ENCODE measurements around the gene TAGLN. TPM values are rescaled to one million over a fixed set of nuclear protein-coding genes. Genes with fewer than 3 reads are reported as not detected.

TAGLN gene
- total and polyA plus RNA-seq, 10 donors: 117 to 1,088 (median 350) TPM

GRCh38 chr11:117183724-117184349 is 15.3 kb upstream of the TAGLN start:
- intact Hi-C loops (cut with DNase I; ENCODE audit: low total_unique reads): no loop called here
- TF ChIP-seq POLR2AphosphoS5 (IDR thresholded peaks at IDR 0.05) (no peak), POLR2A (IDR thresholded peaks at IDR 0.05) (no peak)
- TF ChIP-seq, protein P1, sequence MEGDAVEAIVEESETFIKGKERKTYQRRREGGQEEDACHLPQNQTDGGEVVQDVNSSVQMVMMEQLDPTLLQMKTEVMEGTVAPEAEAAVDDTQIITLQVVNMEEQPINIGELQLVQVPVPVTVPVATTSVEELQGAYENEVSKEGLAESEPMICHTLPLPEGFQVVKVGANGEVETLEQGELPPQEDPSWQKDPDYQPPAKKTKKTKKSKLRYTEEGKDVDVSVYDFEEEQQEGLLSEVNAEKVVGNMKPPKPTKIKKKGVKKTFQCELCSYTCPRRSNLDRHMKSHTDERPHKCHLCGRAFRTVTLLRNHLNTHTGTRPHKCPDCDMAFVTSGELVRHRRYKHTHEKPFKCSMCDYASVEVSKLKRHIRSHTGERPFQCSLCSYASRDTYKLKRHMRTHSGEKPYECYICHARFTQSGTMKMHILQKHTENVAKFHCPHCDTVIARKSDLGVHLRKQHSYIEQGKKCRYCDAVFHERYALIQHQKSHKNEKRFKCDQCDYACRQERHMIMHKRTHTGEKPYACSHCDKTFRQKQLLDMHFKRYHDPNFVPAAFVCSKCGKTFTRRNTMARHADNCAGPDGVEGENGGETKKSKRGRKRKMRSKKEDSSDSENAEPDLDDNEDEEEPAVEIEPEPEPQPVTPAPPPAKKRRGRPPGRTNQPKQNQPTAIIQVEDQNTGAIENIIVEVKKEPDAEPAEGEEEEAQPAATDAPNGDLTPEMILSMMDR (IDR thresholded peaks at IDR 0.05 in 8 of 11, conservative IDR thresholded peaks at IDR 0.05 in 3 of 11): no peak
- no peak overlapping the region for H3K4me3 ChIP-seq
- H3K27ac ChIP-seq: no peak overlapping the region
- peaks cover 19 to 78% (median 46%) of the 10 kb centered on the region in 6 donors for H3K4me1 ChIP-seq
- no peaks in the 10 kb centered on the region for H3K9me3 ChIP-seq
- H3K27me3 ChIP-seq (replicated peaks in 1 of 7): no peaks in the 10 kb centered on the region
- WGBS, 5 donors: 93 to 96% (median 93%) methylated on average over 10 to 11 of the region's 11 CpGs
- no peak for DNase-seq
- peaks cover 0 to 72% (median 37%) of the 10 kb centered on the region in 6 donors for H3K36me3 ChIP-seq

- intact Hi-C loops (cut with DNase I; ENCODE audit: low total_unique reads): no loop called here
- Histone ChIP-seq H3K27me3 (replicated peaks in 1 of 7) (no peaks in the 10 kb centered on the region), H3K27ac (peak overlapping the region; percentile 40 to 88 (median 76)), H3K4me3 (no peak overlapping the region), H3K9me3 (no peaks in the 10 kb centered on the region), H3K4me1 (peaks cover 6 to 80% (median 47%) of the 10 kb centered on the region in 6 donors), H3K36me3 (peaks cover 0 to 92% (median 51%) of the 10 kb centered on the region in 6 donors)
- 52 to 80% (median 68%) methylated on average over 5 of the region's 5 CpGs for WGBS, 5 donors
- TF ChIP-seq POLR2AphosphoS5 (IDR thresholded peaks at IDR 0.05) (peak in 1 of 3 donors; percentile 37), POLR2A (IDR thresholded peaks at IDR 0.05) (no peak)
- TF ChIP-seq, protein P1 (IDR thresholded peaks at IDR 0.05 in 8 of 11, conservative IDR thresholded peaks at IDR 0.05 in 3 of 11): peak in 1 of 11 experiments; percentile 4
- DNase-seq: peak; percentile 77
Measured at GRCh38 chr11:117185736-117186430, 13.3 kb upstream of the TAGLN start.

- H3K27ac ChIP-seq: peak overlapping the region; percentile 40 to 88 (median 76)
- TF ChIP-seq POLR2A (IDR thresholded peaks at IDR 0.05) (no peak), POLR2AphosphoS5 (IDR thresholded peaks at IDR 0.05) (no peak)
- TF ChIP-seq, protein P1 (IDR thresholded peaks at IDR 0.05 in 8 of 11, conservative IDR thresholded peaks at IDR 0.05 in 3 of 11): no peak
- H3K4me1 ChIP-seq: peaks cover under 1 to 76% (median 41%) of the 10 kb centered on the region in 6 donors
- H3K9me3 ChIP-seq: no peaks in the 10 kb centered on the region
- peak; percentile 71 for DNase-seq
- H3K36me3 ChIP-seq: peaks cover 0 to 98% (median 52%) of the 10 kb centered on the region in 6 donors
- H3K4me3 ChIP-seq: no peak overlapping the region
- intact Hi-C loops (cut with DNase I; ENCODE audit: low total_unique reads): no loop called here
- 88 to 97% (median 96%) methylated on average over 4 of the region's 4 CpGs for WGBS, 5 donors
- H3K27me3 ChIP-seq (replicated peaks in 1 of 7): no peaks in the 10 kb centered on the region
Measured at GRCh38 chr11:117186431-117186761, 12.8 kb upstream of the TAGLN start.

DNA sequence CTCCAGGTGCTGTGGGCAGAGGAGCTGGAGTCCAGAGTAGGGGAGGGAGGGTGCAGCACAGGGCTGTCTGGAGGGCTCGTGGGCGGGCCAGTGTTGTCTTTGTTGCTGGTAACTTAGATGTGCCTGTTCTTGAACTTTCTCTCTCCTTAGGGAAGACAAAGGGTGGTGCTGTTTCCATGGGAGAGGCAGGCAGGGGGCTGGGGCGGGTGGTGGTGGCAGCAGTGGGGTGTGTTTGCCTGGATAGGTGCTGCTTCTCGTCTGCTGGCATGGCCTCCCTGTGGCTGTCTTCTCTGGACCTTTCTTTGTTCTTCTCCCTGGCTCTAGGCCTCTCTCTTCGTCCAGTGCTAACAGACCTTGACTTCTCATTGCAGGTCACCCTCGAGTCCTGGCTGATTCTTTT is 12.2 kb upstream of the TAGLN start:
- intact Hi-C loops (cut with DNase I; ENCODE audit: low total_unique reads): no loop called here
- Histone ChIP-seq H3K27ac (peak overlapping the region in 6 of 8 donors; percentile 62 to 88 (median 78)), H3K4me3 (no peak overlapping the region), H3K27me3 (replicated peaks in 1 of 7) (no peaks in the 10 kb centered on the region), H3K36me3 (peaks cover 0 to 98% (median 55%) of the 10 kb centered on the region in 6 donors), H3K4me1 (peaks cover 0 to 70% (median 37%) of the 10 kb centered on the region in 6 donors), H3K9me3 (no peaks in the 10 kb centered on the region)
- DNase-seq: no peak
- WGBS, 5 donors: 72 to 84% (median 82%) methylated on average over 6 of the region's 6 CpGs
- TF ChIP-seq POLR2AphosphoS5 (IDR thresholded peaks at IDR 0.05) (no peak), POLR2A (IDR thresholded peaks at IDR 0.05) (no peak)
- TF ChIP-seq, protein P1 (IDR thresholded peaks at IDR 0.05 in 8 of 11, conservative IDR thresholded peaks at IDR 0.05 in 3 of 11): no peak
